AG09309 (cell line): ENCODE results near the gene MMP10.

Source experiments
- DNase-seq: peaks from one replicate; pipeline ENCODE4 v3.0.0-alpha.2; 2010; ENCODE audit warnings: low read depth
- H3K4me3 ChIP-seq: 2 replicates; pipeline ENCODE4 v1.5.1; 2011; ENCODE audit warnings: mild to moderate bottlenecking, low read depth, low read length, moderate library complexity; ENCODE audit not compliant: control insufficient read depth
- TF ChIP-seq, protein P1 (sequence below): IDR thresholded peaks from 2 replicates; pipeline ENCODE4 v1.5.1; 2011; ENCODE audit warnings: mild to moderate bottlenecking, low read depth, low read length, inconsistent platforms; ENCODE audit not compliant: insufficient read depth, control insufficient read depth; ENCODE audit errors: missing control alignments

MMP10 gene

GRCh38 chr11:102810950-102811660 lies 30.7 kb upstream of the MMP10 start:
- DNase-seq = no peak
- H3K4me3 ChIP-seq = no peak overlapping the region
- TF ChIP-seq, protein P1, sequence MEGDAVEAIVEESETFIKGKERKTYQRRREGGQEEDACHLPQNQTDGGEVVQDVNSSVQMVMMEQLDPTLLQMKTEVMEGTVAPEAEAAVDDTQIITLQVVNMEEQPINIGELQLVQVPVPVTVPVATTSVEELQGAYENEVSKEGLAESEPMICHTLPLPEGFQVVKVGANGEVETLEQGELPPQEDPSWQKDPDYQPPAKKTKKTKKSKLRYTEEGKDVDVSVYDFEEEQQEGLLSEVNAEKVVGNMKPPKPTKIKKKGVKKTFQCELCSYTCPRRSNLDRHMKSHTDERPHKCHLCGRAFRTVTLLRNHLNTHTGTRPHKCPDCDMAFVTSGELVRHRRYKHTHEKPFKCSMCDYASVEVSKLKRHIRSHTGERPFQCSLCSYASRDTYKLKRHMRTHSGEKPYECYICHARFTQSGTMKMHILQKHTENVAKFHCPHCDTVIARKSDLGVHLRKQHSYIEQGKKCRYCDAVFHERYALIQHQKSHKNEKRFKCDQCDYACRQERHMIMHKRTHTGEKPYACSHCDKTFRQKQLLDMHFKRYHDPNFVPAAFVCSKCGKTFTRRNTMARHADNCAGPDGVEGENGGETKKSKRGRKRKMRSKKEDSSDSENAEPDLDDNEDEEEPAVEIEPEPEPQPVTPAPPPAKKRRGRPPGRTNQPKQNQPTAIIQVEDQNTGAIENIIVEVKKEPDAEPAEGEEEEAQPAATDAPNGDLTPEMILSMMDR = peak; percentile 58

DNA sequence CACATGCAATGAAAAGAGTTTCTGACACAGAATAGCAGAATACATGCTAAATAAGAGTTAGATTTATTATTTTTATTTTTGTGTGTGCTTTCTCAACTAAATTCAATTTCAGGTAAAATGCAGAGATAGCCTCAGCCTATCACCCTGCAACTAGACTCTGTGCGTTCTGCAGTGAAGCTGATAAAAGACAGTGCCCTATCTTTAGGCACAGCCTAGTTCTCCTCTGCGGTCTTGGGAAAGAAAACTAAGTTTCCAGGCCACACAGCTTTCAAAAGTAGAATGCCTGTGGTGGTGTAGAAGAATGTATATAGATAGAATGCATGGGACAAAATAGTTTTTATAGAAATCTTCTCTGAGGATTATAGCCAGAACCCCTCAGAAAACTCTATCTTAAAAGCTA lies 29.5 kb upstream of the MMP10 start:
- H3K4me3 ChIP-seq = no peak overlapping the region
- TF ChIP-seq, protein P1 = no peak
- no peak for DNase-seq

DNA sequence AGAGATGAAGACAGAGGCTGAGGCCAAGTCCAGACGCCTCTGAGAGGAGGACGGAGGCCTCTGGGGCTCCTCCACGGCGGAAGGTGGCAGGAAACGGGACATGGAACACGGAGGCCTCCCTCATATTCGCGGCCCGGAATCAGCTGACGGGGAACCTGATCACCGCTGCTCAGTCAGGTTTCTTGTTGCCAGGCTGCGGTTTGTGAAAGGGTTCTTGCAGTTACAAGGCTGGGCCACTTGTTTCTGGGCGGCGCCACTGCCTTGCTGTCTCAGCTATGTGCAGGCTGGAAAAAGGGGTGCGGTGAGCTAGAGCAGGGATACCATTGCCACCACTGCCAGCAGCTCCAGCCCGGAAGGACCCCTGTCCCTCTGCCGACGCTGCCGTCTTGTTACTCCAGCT lies 27.5 kb upstream of the MMP10 start:
- H3K4me3 ChIP-seq = no peak overlapping the region
- no peak for DNase-seq
- TF ChIP-seq, protein P1 = peak; percentile 35

- no peak for DNase-seq
- TF ChIP-seq, protein P1 = no peak
- H3K4me3 ChIP-seq = no peak overlapping the region
Measured at GRCh38 chr11:102806296-102806695, 25.9 kb upstream of the MMP10 start.

DNA sequence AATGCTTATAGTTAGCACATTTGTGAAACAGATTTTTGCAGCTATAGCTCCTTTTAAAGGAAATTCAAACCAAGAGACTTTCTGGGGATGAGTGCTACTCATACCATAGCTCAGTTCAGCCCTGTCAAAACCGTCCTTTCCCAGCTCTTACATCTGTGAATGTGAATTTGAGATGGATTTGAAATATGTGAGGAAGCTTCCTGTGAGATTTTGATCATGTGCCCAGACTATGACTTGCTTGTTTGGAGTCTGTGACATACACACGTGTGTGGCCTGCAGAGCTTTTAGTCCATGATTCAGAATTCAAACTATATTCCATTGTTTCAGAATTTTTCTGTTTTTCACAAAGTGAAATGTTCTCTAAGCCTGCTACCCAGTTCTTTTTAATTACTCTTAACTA lies 21.9 kb upstream of the MMP10 start:
- TF ChIP-seq, protein P1 = no peak
- H3K4me3 ChIP-seq = no peak overlapping the region
- DNase-seq = peak; percentile 72

DNA sequence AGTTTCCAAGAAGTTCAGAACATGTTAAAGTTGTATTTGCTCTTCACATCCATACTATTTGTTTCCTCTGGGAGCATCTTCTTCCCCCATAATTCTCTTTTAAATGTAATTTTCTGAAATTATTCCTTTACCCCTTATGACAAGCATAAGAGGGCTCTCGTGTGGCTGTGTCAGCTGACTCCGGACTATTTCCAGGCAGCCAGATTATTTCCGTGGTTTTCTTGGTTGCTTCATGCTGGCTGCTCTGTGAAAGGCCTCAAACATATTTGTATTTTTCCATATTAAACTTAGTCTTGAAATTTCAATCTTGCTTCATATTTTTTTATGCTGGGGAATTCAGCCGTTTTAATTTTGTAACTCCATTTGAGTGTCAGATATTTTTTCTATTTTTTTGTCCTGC lies 20.3 kb upstream of the MMP10 start:
- DNase-seq = no peak
- no peak overlapping the region for H3K4me3 ChIP-seq
- TF ChIP-seq, protein P1 = no peak
